NK-92 treated with Interleukin-12 subunit alpha and Interleukin-12 subunit beta, amount 100 ng/mL, for 24 hours (cell line): ENCODE measurements around the gene TMED6.

Experiments used
- DNase-seq: peaks from one replicate; lab custom pipeline; 2025; lab: John Stamatoyannopoulos, UW

The TMED6 gene

DNA sequence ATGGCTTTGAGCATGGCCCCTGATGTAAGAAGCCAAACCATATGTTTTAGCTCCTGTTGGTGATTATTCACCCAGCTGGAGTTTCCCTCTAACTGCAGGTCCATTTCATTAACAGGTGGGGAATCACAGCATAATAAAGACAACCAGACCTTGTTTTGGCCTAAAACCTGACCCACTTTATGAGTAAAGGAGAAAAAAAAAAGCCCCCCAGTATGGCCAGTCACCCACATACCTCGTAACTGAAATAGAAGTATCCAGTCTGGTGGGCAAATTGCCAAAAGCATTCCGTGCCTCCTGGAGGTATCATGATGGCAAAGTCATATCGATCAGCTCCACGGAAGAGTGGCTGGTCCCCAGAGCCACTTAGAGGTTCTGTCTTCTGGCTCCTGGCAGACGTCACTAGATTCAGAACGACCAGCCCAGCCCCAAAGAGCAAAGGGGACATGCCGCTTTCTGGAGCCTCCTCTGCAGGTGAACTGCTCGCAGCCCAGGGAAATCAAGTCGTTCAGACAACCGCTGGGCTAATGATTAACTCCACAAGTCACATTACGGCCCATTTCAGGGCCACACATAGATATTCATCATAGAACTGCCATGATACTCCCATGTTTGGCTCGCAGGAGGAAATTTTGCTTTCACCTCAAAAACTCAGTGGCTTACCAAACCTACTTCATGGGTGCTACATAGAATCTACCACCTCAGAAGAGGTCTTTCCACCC is at the start of gene TMED6:
TMED6 (minus strand) TSS at position 478 of the 719 bp plus-strand sequence; CDS start at position 445, 33 bp downstream.
- DNase-seq: no peak

DNA sequence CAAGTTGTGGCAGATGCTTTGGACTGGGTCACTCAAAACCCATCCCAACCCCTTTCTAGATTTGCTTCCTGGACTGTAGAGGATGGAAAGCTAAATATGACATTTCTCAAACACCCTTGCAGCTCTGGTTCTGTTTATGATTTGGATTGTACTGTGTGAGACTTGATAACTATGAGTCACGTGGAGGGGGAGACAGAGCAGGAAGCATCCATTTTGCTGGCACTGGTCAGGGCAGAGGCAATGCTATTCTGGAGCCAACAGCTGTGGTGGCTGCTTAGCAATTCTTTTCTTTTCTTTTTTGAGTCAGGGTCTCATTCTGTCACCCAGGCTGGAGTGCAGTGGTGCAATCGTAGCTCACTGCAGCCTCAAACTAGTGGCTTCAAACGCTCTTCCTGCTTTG is 47.8 kb upstream of the TMED6 start:
- DNase-seq: no peak

DNA sequence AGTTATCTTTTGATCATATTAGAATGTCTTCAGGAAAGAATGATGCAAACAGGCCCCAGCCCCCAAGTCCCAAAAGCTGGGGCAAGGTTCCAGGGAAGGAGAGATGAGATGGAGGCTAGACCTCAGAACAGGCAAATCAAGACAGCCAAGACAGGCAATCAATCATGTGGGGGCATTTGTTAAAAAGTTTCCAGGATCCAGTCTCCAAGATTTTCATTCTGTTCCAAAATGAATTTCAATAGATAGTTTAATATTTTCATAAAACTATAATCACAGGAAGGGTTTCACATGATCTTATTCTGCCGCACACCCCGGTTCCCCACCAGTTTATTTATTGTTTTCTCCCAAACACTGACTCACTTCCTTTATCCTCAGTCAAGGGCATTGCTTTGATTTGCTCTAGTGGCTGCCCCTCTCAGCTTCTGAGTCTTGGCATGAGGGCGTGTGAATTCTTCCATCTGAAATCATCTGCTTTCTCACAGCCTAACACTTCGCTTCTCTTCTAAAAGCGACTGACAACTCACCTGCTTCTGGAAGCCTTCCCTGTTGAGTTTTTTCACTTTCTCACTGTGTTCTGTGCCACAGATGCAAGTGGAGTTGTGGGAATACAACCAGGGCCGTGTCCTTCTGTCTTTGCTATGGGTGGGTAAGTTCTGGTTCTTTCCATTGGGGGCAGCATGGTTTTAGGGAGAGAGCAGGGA is 46.4 kb upstream of the TMED6 start:
- DNase-seq: no peak

DNA sequence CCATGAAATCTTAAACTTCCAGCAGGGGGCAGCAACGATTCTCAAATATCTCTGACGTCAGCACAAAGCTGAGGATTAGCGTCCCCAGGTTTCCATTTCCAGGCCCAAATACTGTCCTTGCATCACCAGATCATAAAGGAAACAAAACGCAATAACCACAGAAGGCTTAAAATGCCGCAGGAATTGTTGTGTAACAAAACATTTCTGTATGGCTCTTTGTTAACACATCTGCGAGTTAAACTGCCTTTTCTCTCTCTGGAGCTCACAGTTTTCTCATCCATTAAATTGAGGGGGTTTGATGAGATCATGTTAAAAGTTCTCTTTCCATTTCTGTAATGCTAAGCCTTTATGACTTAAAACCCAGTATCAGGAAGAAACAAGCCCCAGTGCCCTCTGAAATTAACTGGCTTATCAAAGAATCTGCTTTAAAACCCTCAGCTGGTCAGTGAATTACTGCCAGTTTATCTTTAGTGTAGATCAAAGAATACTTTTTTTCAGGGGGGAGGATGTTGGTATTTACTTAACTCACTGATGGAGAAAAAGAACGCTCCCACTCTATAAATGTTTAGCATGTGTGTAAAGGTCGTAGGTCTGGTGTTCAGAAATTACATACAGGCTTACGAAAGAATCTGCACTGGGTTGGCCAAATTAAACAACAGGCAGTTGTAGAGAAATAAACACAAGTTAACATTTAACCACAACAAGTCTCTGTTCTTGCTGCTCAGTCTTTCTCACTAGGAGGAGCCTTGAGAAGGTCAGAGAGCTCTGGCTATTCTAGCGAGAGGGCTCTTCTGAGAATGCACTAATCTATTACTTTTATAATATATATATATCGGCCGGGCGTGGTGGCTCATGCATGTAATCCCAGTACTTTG is 44.8 kb upstream of the TMED6 start:
- DNase-seq: peak; percentile 30

DNA sequence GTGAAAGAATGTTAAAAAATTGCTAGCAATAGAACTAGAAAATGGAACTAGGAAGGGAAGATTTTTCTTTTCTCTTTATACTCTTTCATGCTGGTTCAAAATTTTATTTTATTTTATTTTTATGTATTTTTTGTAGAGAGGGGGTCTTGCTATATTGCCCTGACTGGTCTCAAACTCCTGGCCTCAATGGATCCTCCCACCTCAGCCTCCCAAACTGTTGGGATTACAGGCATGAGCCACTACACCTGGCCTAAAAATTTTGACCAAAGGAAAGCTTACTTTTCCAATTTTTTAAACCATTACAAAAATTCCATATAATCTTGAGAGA is 44.2 kb upstream of the TMED6 start:
- DNase-seq: no peak

DNA sequence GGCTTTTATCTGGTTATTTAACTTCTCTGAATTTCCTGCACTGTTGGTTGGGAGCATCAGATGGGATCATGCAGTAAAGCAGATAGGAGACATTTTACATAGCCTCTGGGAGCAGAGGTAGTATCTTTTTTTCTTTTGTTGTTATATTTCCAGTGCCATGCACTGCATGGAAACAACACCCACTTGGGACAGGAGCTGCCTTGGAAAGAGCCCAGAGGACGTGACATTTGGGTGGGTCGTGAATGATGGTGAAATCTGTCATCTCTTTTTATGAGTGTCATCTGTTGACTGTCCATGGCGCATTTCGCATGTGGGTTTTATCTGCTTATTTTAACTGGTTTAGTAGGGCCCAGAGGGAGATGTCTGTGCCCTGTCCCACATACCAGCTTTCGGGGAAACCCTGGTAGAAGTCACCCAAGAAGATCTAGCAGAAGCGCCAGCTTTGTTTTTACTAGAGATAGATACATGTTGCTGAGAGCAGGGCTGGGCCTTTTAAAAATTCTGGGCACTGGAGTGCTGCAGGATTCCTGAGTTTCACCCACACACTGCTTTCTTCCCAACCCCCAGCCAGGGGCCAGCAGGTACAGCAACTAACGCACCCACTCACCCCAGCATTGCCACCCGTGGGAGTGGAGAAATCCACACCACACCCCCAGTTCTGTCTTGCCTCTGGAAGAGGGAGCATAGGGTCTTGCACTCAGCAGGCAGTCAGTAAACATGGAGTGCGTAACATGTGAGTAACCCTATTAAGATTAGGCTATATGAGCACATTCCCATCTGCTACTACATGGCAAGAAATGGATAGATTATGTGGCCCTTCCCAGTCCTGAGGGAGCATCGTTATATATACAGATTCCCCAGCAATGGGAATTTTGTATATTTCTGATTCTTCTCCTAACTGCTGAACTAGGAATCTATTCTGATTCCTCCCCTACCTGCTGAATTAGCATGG is 42.6 kb upstream of the TMED6 start:
- DNase-seq: no peak

DNA sequence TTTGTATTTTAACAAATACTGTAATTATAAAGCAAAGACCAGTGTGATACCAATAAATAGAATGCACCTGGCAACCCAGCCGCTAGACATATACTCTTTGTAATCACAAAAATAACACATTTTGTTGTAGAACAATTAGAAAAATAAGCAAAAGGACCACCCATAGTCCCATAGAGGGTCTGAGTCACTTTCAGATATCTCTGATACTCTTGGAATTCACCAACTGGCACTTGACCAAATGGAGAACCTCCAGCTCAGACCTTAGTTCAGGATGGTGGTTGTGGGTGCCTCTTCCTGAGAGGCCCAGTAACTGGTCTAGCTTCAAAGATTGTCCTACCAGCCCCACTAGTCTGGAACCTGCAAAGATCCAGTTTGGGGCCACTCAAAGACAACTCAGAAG is 35.0 kb upstream of the TMED6 start:
- no peak for DNase-seq

DNA sequence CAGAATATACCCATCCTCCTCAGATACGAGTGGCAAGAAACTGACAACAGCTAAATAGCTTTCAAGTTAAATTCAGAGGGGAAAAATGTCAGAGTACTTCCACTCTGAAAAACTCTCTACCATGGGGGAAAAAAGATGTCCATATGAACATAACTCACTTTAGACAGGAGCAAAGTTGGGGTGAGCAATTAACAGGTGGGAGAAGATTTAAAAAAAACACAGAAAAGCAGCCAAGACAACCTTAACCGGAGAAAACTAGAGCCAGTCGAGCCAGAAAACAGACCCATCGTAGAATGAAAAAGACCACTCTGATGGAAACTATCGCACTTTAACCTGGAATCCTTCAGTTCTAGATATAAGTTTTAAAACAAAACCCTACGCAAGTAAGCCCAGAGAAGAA is 33.4 kb upstream of the TMED6 start:
- DNase-seq: no peak

DNA sequence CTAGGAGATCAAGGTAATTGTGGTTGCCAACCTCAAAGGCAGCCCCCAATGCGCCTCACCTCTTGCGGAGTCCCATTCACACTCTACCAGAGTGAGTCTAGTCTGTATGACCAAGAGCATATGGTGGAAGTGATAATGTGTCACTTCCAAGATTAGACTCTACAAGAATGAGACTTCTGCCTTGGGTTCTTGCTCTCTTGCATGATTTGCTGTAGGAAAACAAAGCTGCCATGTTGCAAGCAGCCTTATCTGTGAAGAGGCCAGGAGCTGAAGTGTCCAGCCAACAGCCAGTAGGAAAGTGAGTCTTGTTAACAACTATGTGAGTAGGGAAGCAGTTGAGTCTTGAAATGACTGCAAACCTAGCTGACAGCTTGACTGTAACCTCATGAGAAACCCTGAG is 30.8 kb upstream of the TMED6 start:
- no peak for DNase-seq

DNA sequence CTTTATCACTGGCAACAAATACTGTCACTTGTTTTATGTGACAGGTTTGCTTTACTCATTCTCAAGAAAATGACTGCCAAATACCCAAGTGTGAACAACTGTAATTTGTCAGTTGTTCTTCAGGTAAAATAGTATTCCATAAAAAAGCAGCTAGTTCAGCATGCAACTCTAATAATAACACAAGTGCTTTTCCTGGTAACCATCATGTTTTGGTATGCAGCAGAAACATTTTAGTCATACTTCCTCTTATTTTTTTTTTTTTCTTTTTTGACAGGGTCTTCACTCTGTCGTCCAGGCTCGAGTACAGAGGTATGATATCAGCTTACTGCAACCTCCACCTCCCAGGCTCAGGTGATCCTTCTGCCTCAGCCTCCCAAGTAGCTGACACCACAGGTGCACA is 29.6 kb upstream of the TMED6 start:
- DNase-seq: no peak

DNA sequence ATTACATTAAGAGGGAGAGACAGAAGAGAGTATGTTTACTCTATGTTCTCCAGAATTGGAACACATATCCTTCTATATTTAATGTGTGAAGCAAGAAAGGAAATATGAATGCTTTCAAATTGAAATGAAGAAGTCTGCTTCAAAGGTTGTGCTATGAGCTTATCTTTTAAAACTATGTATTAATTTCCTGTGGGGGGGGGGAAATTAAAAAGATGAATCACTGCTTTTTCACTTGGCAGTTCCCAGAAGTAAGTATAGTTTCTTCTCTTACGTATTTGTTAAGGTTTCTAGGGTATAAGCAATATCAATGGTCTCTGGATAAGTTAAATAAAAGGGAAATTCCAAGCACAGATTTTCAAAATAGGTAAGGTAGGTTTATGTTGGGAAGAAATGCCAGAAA is 27.2 kb upstream of the TMED6 start:
- no peak for DNase-seq

DNA sequence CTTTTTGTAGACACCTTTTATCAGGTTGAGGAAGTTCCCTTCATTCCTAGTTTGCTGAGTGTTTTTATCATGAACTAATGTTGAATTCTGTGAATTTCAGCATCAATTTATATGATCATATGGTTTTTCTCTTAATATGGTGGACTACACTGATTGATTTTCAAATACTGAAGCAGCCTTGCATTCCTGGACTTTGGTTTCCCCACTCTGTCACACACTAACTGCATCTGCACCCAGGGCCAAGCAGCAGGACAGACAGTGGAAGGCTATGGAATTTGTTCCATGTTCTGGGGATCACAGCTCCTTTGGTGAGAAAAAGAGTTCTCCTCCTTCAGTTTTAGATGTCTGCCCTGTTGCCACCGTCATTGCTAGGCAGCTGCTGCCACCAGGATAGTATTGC is 26.4 kb upstream of the TMED6 start:
- no peak for DNase-seq

DNA sequence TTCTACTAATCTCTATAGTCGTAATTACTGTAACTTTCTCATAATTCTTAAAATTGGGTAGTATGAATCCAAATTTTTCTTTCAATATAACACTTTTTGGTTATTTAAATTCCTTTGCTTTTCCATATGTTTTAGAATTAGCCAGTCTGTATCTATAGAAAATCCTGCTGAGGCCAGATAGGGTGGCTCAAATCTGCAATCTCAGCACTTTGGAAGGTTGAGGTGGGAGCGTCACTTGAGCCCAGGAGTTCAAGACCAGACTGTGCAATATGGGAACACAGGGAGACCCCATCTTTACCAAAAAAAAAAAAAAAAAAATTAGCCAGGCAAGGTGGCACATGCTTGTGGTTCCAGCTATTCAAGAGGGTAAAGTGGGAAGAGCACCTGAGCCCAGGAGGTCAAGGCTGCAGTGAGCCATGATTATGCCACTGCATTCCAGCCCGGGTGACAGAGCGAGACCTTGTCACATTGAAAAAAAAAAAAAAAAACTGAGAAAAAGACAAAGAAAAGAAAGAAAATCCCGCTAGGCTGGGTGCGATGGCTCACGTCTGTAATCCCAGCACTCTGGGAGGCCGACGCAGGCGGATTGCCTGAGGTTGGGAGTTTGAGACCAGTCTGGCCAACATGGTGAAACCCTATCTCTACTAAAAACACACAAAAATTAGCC is 24.9 kb upstream of the TMED6 start:
- no peak for DNase-seq

DNA sequence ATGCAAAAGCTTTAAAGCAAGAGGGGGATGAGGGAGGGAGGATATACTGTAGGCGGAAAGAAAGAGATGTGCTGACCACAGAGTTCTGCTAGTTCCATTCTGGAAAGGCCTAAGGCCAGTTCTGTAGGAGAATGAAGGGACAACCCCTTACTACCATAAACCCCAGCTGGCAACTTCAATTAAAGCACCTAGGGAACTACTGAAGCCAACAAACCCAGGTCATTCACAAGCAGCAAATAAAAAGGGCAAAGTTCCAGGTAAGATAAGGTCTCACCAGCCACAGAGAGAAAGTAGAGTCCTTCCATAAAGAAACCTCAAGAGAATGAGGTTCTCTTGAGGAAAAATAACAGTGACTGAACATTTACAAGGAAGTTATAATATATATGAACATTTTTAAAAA is 21.4 kb upstream of the TMED6 start:
- no peak for DNase-seq

DNA sequence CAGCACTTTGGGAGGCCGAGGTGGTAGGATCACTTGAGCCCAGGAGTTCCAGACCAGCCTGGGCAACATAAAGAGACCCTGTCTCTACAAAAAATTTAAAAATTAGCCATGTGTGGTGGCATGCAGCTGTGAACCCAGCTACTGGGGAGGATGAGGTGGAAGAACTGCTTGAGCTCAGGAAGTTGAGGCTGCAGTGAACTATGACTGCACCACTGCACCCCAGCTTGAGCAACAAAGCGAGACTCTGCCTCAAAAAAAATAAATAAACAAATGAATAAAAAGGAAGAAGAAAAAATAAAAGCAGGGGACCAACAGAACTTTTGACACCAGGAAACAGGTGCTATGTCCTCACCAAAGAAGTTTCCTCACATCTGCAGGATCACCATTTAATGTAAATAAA is 20.0 kb upstream of the TMED6 start:
- no peak for DNase-seq

DNA sequence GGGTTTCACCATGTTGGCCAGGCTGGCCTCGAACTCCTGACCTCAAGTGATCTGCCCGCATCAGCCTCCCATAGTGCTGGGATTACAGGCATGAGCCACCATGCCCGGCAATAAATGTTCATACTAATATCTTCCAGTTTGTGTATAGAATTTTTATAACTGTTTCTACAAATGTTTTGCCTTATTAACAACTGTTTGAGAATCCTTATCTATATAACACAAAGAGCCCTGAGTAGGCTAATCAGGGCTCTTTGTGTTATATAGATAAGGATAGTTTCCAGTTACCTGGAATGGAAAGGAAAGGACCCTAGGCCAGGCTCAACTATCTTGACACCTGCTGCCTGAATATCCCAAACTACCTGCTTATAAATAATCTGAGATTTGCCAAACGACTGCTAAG is 17.3 kb upstream of the TMED6 start:
- no peak for DNase-seq

DNA sequence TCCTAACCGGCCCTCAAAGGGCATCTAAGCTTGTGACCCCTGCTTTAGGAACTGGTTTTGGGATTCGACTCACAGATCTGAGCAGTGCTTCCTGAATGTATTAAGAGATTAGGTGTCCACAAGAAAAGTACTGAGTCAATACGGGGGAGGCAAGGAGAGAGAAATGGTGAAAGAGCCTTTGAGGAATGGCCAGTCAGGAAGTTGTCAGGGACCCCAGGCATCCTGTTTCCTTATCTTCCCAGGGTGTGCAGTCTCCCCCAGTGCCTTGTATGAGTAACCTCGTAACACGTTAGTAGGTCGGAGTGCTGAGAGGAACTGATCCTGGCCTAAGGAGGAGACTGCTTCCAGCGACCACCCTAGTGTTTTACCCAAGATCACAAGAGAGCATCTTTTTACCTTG is 16.4 kb upstream of the TMED6 start:
- DNase-seq: no peak

DNA sequence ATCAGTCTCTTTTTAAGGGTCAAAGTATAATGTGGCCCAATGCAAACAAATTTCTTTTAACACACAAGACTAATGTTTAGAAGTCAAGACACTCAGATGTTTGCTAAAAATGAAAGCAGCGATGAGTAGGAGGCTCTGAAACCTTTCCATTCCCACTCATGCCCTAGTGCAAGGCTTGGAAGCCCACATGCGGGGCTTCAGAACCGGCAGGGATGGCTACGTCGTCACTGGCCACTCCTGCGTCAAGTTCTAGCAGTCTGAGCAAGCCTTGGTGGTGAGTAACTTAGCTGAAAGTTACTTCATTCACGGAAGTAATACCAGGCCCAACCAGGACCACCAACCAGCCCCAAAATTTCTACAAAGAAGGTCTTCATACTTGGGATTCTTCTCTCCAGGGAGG is 14.8 kb upstream of the TMED6 start:
- no peak for DNase-seq

DNA sequence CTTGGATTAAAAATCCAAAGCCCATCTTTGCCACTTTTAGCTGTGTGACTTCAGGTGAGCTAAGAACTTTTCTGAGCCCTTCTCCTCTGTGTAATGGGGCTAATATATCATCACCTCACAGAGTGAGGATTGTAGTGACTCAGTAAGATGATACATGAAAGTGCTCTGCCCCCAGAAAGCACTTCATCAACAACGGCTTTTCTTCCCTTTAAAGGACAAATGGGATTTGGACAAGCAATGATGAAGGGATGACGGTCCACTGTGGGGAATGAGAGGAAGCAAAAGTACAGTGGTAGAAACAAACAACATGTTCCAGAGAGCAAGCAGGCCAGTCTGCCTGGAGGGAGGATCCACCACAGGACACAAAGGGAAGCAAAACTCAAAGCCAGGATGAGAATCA is 14.3 kb upstream of the TMED6 start:
- no peak for DNase-seq

DNA sequence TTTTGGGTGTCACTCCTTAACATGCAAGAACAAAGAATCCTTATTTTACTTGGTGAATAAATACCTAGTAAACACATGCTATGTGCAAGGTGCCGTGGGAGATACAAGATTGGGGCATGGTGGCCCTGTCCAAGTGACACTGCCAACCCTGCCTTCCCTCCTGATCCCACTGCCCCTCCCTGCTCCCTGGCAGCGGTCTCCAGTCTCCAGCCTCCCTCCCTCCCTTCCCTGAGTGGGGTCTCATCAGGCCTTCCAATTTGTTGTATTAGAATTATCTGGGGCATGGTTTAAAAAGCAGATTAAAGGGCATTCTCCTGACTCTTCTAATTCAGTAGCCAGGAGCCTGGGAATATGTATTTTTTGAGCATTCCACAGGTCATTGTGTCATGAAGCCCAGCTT is 12.5 kb upstream of the TMED6 start:
- DNase-seq: no peak

DNA sequence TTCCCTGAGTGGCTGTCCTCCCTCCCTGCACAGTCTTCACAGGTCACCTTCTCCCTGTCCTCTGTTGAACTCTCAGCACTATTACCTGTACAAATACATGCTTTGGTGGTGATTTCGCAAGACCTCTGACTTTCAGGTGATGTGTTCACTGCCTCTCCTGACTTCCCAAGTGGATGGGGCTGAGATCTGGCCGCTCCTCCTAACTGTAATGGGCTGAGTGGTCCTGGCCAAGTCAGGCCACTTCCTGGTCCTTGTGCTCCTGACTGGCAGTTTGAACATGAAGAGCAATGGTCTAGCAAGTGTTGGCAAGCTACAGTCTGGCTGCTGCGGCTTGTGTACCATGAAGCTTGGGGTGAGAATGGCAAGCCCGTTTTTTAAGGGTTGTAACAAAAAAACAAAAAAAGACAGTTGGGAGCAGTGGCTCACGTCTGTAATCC is 11.7 kb upstream of the TMED6 start:
- no peak for DNase-seq
